Measurements from ENCODE around the gene SOWAHA. TPM values are rescaled to one million over a fixed set of nuclear protein-coding genes. Genes with fewer than 3 reads are reported as not detected.

SOWAHA gene
- total and polyA plus RNA-seq, 10 of the 15 experiments (the other 5 are each of a cell fraction or from before 2014, with no cell fraction given), result 0.02 to 0.37 (median 0.05) TPM; not detected in 4

DNA sequence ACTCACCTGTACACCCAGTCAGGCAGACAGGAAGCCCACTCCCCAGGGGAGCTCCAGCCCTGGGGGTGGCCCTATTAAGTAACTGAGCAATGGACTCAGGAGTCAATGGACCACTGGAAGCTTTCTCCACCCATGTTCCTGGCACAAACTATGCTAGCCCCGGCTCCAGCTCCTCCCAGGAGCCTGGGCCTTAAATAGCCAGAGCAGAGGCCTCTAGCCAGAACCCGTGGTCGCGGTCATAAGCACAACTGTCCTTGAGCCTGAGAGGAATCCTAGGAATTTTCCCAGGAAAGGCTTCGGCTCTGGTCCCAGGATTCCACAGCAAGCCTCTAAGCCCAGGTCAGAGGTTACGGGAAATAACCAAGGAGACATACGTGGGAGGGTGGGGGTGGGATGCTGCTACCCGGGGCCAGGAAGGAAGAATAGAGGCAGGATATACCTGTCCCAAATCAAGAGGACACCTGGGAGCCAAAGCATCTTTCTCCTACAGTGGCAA is 41.6 kb upstream of the SOWAHA start:
- BruUV-seq (replicated peaks), result no TSS peak
- Histone ChIP-seq H3K4me2 (ENCODE audit: control insufficient read depth, insufficient read depth) (no peak overlapping the region), H3K4me3 (no peak overlapping the region), H3K79me2 (ENCODE audit: control insufficient read depth, insufficient read depth, low read length) (peaks cover 5% of the 10 kb centered on the region), H3K9me3 (replicated peaks; ENCODE audit: control insufficient read depth, insufficient read depth, low read length) (no peaks in the 10 kb centered on the region), H3K4me1 (ENCODE audit: control insufficient read depth, insufficient read depth, low read length) (no peaks in the 10 kb centered on the region), H3K27ac (ENCODE audit: control insufficient read depth, insufficient read depth) (no peak overlapping the region), H4K20me1 (ENCODE audit: control insufficient read depth, insufficient read depth) (no peaks in the 10 kb centered on the region), H3K36me3 (ENCODE audit: control insufficient read depth in 2 of 2, insufficient read depth in 2 of 2, low read length in 1 of 2) (no peaks in the 10 kb centered on the region; a peak in 1 of 4 replicates), H3K27me3 (replicated peaks in 1 of 2; ENCODE audit: control insufficient read depth in 2 of 2, insufficient read depth in 2 of 2, low read length in 1 of 2) (no peaks in the 10 kb centered on the region), H2AFZ (ENCODE audit: control insufficient read depth, low read depth, low read length) (no peak overlapping the region), H3K9ac (ENCODE audit: control insufficient read depth, insufficient read depth, low read length) (no peak overlapping the region)
- FAIRE-seq, result no peak
- no peak for ATAC-seq
- intact Hi-C loops (cut with micrococcal nuclease; ENCODE audit: unreplicated experiment), result no loop called here
- TF ChIP-seq BHLHE40 (IDR thresholded peaks at IDR 0.05; ENCODE audit: borderline replicate concordance in 1 of 2, low read depth in 2 of 2, low read length in 1 of 2) (no peak), TCF12 (IDR thresholded peaks at IDR 0.05; ENCODE audit: low read depth, low read length) (no peak), KLF5 (IDR thresholded peaks at IDR 0.05; ENCODE audit: partially characterized antibody) (no peak), KAT2A (conservative IDR thresholded peaks at IDR 0.05; ENCODE audit: control insufficient read depth, low read depth, low read length) (no peak), RCOR1 (conservative IDR thresholded peaks at IDR 0.05; ENCODE audit: low read depth, low read length) (no peak), SMAD1 (IDR thresholded peaks at IDR 0.05; ENCODE audit: low read depth, partially characterized antibody) (no peak), CBX3 (IDR thresholded peaks at IDR 0.05; ENCODE audit: borderline replicate concordance, low read depth) (no peak), CHD1 (IDR thresholded peaks at IDR 0.05; ENCODE audit: low read depth, low read length) (no peak), ETV6 (conservative IDR thresholded peaks at IDR 0.05 in 1 of 2, IDR thresholded peaks at IDR 0.05 in 1 of 2; ENCODE audit: borderline replicate concordance in 1 of 2, low read depth in 1 of 2) (no peak), FOS (IDR thresholded peaks at IDR 0.05; ENCODE audit: borderline replicate concordance, extremely low read depth, insufficient read length) (no peak), JUND (IDR thresholded peaks at IDR 0.05; ENCODE audit: low read depth, low read length) (no peak), NFYB (IDR thresholded peaks at IDR 0.05; ENCODE audit: insufficient read depth, low read depth, low read length) (no peak)
- SMC1A ChIA-PET (ENCODE audit: uncharacterized antibody, unreplicated experiment), result interaction anchor here (0.8 to 1.5 kb wide), 4 partner anchors 10 to 46 kb away, joined by 3 read pairs; partner anchors contain the start of gene KIF3A
- POLR2A ChIA-PET, result interaction anchor here (1.0 kb wide), 1 partner anchor 17 kb away, joined by 3 read pairs; no protein-coding TSS in a partner anchor
- 84% methylated on average over 8 of the region's 8 CpGs for WGBS (ENCODE audit: insufficient coverage, insufficient replicate concordance, low lambda C conversion rate, missing lambda C conversion rate)
- DNase-seq (ENCODE audit: low read depth, low spot score), result no peak
- RAD21 ChIA-PET (ENCODE audit: unreplicated experiment), result interaction anchor here (1.2 to 2.4 kb wide), 2 partner anchors 18 to 22 kb away, joined by 3 to 5 read pairs; no protein-coding TSS in a partner anchor
- CTCF ChIA-PET, result interaction anchor here (1.0 to 2.0 kb wide), 5 partner anchors 13 to 48 kb away, joined by 3 to 7 read pairs (median 3); no protein-coding TSS in a partner anchor
- in situ Hi-C loops (cut with MboI), result no loop called here

All from GM12878 (cell line).